Pulmonary artery endothelial cell (primary cell): ENCODE measurements around the gene POC1B. TPM values are rescaled to one million over a fixed set of nuclear protein-coding genes. Genes with fewer than 3 reads are reported as not detected.

Experiments used
- DNase-seq: peaks from one replicate; pipeline ENCODE4 v3.0.0-alpha.2; 2011; ENCODE audit warnings: low read depth, low spot score
- total RNA-seq: library from RNA; depleted of rRNA; stranded (reverse); fragments of >200 nt; gene quantifications from 2 replicates; pipeline ENCODE4 v1.2.3, GENCODE V29; 2014

POC1B gene
- total RNA-seq, 1 donor from 2014 or later = 21.8 TPM

GRCh38 chr12:89421092-89421835 lies 104.6 kb downstream of the POC1B start:
- no peak for DNase-seq

GRCh38 chr12:89418228-89418910 lies 107.5 kb downstream of the POC1B start:
- no peak for DNase-seq

- DNase-seq = no peak
These were observed 108.4 kb downstream of the POC1B start for GRCh38 chr12:89417246-89417977.

- DNase-seq = no peak
These were observed 109.6 kb downstream of the POC1B start for GRCh38 chr12:89416049-89416792.

GRCh38 chr12:89414851-89415250 lies 111.0 kb downstream of the POC1B start:
- DNase-seq = no peak

GRCh38 chr12:89414322-89414721 lies 111.5 kb downstream of the POC1B start:
- no peak for DNase-seq

GRCh38 chr12:89413234-89413633 lies 112.6 kb downstream of the POC1B start:
- DNase-seq = no peak

- no peak for DNase-seq
These were observed 113.2 kb downstream of the POC1B start for GRCh38 chr12:89412665-89413064.

GRCh38 chr12:89411846-89412245 lies 114.0 kb downstream of the POC1B start:
- DNase-seq = no peak

GRCh38 chr12:89411234-89411633 lies 114.6 kb downstream of the POC1B start:
- DNase-seq = no peak

- DNase-seq = no peak
These were observed 120.1 kb downstream of the POC1B start for GRCh38 chr12:89405626-89406345.

GRCh38 chr12:89401433-89402058 lies 124.3 kb downstream of the POC1B start:
- no peak for DNase-seq

- no peak for DNase-seq
These were observed 125.4 kb downstream of the POC1B start for GRCh38 chr12:89400415-89400814.

GRCh38 chr12:89395712-89396111 lies 130.1 kb downstream of the POC1B start:
- no peak for DNase-seq

- DNase-seq = no peak
These were observed 132.2 kb downstream of the POC1B start for GRCh38 chr12:89393551-89394121.

- no peak for DNase-seq
These were observed 133.5 kb downstream of the POC1B start for GRCh38 chr12:89392391-89392790.

GRCh38 chr12:89391726-89392336 lies 134.0 kb downstream of the POC1B start:
- no peak for DNase-seq

- no peak for DNase-seq
These were observed 134.8 kb downstream of the POC1B start for GRCh38 chr12:89390802-89391673.
